Measurements from ENCODE around the gene BFSP1. TPM values are rescaled to one million over a fixed set of nuclear protein-coding genes. Genes with fewer than 3 reads are reported as not detected.
A peak's percentile ranks its signal among the peaks of the same experiment; 100 is the strongest.

BFSP1 gene
- total RNA-seq, 4 donors from 2014 or later, result 1.5 to 5.1 (median 3.1) TPM

GRCh38 chr20:17556837-17557674, 25.9 kb upstream of the BFSP1 start:
- Histone ChIP-seq H3K27ac (peak overlapping the region; percentile 92 to 98), H3K27me3 (no peaks in the 10 kb centered on the region), H3K4me3 (no peak overlapping the region), H3K4me1 (peaks cover 19 to 29% of the 10 kb centered on the region in 2 donors), H3K9me3 (no peaks in the 10 kb centered on the region), H3K36me3 (no peaks in the 10 kb centered on the region)
- intact Hi-C loops (cut with DNase I; ENCODE audit: low total_unique reads), result no loop called here
- DNase-seq, result peak; percentile 84 to 85
- TF ChIP-seq CTCF (IDR thresholded peaks at IDR 0.05) (no peak), POLR2A (IDR thresholded peaks at IDR 0.05) (no peak)

- Histone ChIP-seq H3K4me3 (no peak overlapping the region), H3K27ac (peak overlapping the region; percentile 92 to 98), H3K27me3 (no peaks in the 10 kb centered on the region), H3K36me3 (no peaks in the 10 kb centered on the region), H3K4me1 (peaks cover 19 to 25% of the 10 kb centered on the region in 2 donors), H3K9me3 (no peaks in the 10 kb centered on the region)
- no peak for TF ChIP-seq CTCF (IDR thresholded peaks at IDR 0.05)
- TF ChIP-seq POLR2A (IDR thresholded peaks at IDR 0.05), result no peak
- intact Hi-C loops (cut with DNase I; ENCODE audit: low total_unique reads), result no loop called here
- no peak for DNase-seq
Measured at GRCh38 chr20:17555106-17555505, 23.9 kb upstream of the BFSP1 start.

GRCh38 chr20:17549131-17549530, 18.0 kb upstream of the BFSP1 start:
- Histone ChIP-seq H3K27me3 (no peaks in the 10 kb centered on the region), H3K36me3 (no peaks in the 10 kb centered on the region), H3K4me3 (no peak overlapping the region), H3K4me1 (no peaks in the 10 kb centered on the region), H3K9me3 (no peaks in the 10 kb centered on the region), H3K27ac (no peak overlapping the region)
- no peak for DNase-seq
- intact Hi-C loops (cut with DNase I; ENCODE audit: low total_unique reads), result no loop called here
- no peak for TF ChIP-seq CTCF (IDR thresholded peaks at IDR 0.05)
- TF ChIP-seq POLR2A (IDR thresholded peaks at IDR 0.05), result no peak

GRCh38 chr20:17545127-17545526, 13.9 kb upstream of the BFSP1 start:
- intact Hi-C loops (cut with DNase I; ENCODE audit: low total_unique reads), result no loop called here
- no peak overlapping the region for H3K4me3 ChIP-seq
- no peaks in the 10 kb centered on the region for H3K27me3 ChIP-seq
- no peaks in the 10 kb centered on the region for H3K36me3 ChIP-seq
- no peaks in the 10 kb centered on the region for H3K9me3 ChIP-seq
- peak overlapping the region; percentile 67 to 83 for H3K27ac ChIP-seq
- TF ChIP-seq CTCF (IDR thresholded peaks at IDR 0.05), result no peak
- TF ChIP-seq POLR2A (IDR thresholded peaks at IDR 0.05), result no peak
- DNase-seq, result no peak
- H3K4me1 ChIP-seq, result peaks cover 0 to 3% of the 10 kb centered on the region in 2 donors

GRCh38 chr20:17543531-17544131, 12.5 kb upstream of the BFSP1 start:
- no peaks in the 10 kb centered on the region for H3K36me3 ChIP-seq
- intact Hi-C loops (cut with DNase I; ENCODE audit: low total_unique reads), result no loop called here
- H3K4me1 ChIP-seq, result peaks cover 0 to 3% of the 10 kb centered on the region in 2 donors
- peak overlapping the region; percentile 67 to 83 for H3K27ac ChIP-seq
- no peak overlapping the region for H3K4me3 ChIP-seq
- TF ChIP-seq POLR2A (IDR thresholded peaks at IDR 0.05) (no peak), CTCF (IDR thresholded peaks at IDR 0.05) (no peak)
- H3K9me3 ChIP-seq, result no peaks in the 10 kb centered on the region
- no peak for DNase-seq
- H3K27me3 ChIP-seq, result no peaks in the 10 kb centered on the region
